GM21737 (cell line): Measurements from ENCODE around the gene ARSD.
"Not testable (repeated sequence)": the region's sequence is repeated elsewhere in the genome, so short reads cannot be mapped to it uniquely, and the experiment has no call there.

Source experiments
- ATAC-seq: cut with Tn5 transposase; IDR thresholded peaks from one replicate; pipeline ENCODE4 v1.9.1; 2021; ENCODE audit warnings: mild to moderate bottlenecking, moderate library complexity; ENCODE audit not compliant: unreplicated experiment

The ARSD gene

GRCh38 chrX:2897690-2898623 is 31.2 kb downstream of the ARSD start:
- not testable (repeated sequence) for ATAC-seq

GRCh38 chrX:2897311-2897689 is 31.8 kb downstream of the ARSD start:
- no peak for ATAC-seq

DNA sequence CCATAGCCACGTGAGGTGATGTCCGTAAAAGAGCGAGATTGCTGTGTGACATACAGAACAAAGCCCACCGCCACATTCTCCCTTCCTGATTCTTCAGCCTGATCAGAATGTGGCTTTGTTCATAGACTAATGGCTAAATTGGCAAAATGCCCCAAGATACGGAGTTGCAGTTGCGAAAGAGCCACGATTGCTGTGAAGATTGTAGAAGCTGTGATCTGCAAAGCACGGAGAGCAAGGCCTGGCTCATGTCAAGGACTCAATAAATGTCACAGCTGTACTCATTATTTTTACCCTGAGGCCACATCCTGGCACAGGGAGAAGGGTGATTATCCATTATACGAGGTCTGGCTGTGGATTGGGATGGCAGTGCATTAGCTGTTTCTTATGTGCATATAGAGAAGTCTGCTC is 34.2 kb downstream of the ARSD start:
- no peak for ATAC-seq

DNA sequence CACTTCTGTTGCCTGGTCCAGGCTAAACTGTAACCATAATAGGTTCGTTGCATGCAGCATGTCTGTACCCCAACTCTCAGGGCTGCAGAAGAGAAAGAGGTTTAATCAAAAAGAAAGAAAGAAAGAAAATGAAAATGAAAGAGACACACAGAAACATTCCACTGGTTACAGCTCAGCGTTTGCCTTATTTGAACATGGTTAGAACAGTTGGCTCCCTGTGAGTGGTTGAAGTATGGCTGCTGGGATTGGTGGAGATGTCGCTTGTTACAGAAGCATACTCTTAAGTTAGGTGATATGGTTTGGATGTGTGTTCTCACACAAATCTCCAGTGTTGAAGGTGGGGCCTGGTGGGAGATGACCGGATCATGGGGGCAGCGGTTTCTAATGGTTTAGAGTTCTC is 36.3 kb downstream of the ARSD start:
- ATAC-seq: no peak

- not testable (repeated sequence) for ATAC-seq
Measured at GRCh38 chrX:2890536-2891460, 38.3 kb downstream of the ARSD start.

GRCh38 chrX:2889706-2890490 is 39.2 kb downstream of the ARSD start:
- ATAC-seq: not testable (repeated sequence)

DNA sequence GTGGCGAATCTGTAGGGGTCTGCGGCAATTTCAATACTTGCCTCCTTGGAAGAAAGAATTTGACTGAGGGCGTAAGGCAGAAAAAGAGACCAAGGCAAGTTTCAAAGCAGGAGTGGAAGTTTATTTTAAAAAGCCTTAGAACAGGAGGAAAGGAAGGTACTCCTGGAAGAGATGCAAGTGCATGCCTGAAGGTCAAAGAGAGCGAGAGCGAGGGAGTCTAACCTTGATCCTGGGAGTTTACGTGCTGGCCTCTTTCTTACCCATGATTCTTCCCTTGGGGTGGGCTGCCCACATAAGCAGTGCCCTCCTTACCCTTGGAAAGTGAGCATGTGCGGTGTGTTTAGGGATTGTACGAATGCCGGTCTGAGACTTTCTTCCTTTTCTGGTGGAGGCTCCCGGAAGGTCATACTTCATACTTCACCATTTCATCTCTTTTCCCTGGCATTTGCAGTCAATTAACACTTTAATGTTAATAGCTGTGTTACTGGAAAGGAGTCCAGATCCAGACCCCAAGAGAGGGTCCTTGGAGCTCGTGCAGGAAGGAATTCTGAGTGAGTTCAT is 40.0 kb downstream of the ARSD start:
- ATAC-seq: no peak

DNA sequence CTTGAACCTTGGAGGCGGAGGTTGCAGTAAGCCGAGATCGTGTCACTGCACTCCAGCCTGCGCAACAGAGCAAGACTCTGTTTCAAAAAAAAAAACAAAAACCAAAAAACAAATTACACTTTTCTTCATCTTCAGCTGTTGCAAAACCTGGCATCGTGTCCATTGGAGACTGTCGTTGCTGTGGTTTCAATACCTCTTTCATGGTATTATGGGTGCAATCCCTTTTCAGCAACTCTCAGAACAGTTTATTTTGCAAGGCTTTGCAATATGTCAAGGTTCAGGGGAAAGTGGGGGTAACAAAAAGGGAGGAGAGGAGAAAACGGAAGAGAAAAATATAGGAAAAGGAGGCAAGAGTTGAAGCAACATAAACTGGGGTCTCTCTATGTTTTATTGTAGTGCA is 40.8 kb downstream of the ARSD start:
- no peak for ATAC-seq

DNA sequence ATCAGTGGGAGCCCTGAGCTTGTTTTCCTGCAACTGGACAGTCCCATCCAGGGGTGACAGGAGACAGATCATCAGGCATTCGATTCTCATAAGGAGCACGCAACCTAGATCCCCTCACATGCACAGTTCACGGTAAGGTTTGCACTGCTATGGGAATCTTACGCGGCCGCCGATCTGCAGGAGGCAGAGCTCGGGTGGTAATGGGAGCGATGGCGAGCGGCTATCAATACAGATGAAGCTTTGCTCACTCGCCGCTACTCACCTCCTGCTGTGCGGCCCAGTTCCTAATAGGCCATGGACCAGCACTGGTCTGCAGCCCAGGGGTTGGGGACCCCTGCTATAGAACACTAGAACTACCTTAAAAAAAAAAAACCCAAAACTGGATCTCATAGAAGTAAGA is 45.4 kb downstream of the ARSD start:
- ATAC-seq: no peak

DNA sequence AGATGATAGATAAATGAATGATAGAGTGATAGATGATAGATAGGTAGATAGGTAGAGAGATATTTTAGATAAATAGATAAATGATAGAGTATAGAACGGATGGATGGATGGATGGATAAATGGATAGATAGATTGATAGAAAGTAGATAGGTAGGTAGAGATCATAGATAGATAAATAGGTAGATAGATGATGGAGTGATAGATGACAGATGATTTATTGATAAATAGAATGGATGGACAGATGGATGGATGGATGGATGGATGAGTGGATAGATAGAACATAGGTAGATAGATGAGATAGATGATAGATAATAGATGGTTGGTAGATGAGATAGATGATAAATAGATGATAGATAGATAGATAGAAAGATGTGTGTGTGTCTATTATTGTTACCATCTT is 49.5 kb downstream of the ARSD start:
- no peak for ATAC-seq

DNA sequence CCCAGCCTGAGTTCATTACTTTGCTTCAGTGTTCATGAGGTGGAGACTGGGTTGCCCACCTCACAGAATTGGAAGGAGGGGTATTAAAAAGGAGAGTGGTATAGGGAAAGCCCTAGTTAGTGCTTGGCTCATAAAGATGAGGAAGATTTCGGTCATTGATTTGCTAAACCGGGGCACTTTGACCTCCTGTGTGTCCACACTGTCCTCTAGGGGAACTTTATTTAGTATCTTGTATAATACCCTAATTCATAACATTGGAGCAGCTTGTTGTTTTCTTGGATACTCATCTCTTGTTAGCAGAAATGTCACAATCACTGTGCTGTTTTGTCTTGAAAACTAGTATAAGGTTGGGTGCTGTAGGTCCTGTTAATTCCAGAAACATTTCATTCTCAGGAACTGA is 50.6 kb downstream of the ARSD start:
- no peak for ATAC-seq

DNA sequence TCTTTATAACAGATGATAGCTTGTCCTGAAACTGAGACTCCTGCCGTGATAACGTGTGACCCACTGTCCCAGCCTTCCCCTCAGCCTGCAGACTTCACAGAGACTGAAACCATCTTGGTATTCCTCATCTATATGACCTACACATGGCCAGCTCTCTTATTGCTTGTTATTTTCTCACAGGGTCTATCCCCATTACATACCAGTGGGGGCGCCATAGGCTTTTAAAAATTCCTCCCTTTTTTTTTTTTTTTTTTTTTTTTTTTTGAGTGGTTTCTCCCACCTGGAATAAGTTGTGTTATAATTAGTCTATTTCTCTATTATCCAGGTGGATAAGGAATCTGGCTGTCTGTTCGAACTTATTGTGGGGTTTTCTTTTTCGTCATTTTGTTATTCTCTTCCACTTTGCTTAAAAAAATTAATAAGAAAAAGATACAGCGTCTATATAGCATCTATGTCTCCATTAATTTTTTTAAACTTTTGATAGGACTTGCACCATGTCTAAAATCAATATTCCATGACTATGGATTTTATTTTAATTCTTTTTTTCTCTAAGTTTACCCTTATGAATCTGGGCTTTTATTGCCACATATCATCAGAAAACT is 53.2 kb downstream of the ARSD start:
- ATAC-seq: no peak

DNA sequence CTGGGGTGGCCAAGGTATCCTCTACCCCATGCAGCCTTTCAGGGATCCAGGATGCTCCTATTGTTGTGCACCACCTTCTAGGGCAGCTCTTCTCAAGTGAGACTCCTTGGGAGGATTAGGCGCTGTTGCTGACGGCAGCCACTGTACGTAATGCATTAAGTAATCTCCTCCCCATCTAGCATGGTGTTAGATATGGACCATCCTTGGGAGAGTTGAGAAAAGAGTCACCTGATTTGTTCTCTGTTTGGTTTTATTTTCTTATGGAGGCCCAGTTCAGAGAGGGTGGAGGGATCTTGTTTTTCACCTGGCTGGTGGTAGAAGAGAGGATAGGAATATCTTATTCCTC is 54.0 kb downstream of the ARSD start:
- no peak for ATAC-seq

DNA sequence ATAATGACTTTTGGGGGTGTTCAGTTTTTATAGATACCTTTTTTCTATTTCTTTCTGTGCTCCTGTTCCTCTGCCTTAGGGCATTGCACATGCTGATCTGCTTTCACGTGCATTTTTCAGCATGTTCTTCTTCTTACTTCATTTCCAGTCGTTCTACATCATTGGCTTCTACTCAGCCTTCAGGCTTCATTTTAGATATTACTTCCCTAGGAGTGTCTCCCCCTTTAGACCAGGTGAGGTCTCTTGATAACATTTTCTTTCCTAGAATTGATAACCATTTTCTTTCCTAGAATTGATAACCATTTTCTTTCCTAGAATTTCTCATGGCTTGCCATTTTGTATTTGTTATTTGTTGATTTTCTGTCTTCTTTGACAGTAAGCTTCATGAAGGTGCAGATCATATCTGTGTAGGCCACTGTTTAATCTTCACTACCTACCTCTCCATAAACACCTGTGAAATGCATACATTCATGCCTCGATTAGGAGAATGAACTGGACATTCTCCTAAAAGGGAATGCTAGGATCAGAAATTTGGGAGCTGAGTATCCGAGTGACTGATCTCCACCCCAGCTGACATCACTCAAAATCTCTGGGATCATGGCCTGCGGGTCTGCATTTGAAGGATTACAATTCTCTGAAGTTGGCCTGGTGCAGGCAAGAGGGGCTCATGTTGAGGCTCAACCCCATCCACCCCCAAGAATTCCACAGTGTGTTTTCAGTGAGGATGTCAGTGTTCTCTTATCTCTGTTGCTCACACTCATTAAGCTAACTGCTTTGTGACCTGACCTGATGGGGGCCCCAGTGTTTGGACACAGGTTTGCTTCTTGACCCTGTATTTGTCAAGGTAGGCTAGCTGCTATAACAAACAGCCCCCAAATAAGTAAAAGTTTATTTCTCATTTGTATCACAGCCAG is 54.7 kb downstream of the ARSD start:
- no peak for ATAC-seq

- no peak for ATAC-seq
Measured at GRCh38 chrX:2872671-2873277, 56.4 kb downstream of the ARSD start.

DNA sequence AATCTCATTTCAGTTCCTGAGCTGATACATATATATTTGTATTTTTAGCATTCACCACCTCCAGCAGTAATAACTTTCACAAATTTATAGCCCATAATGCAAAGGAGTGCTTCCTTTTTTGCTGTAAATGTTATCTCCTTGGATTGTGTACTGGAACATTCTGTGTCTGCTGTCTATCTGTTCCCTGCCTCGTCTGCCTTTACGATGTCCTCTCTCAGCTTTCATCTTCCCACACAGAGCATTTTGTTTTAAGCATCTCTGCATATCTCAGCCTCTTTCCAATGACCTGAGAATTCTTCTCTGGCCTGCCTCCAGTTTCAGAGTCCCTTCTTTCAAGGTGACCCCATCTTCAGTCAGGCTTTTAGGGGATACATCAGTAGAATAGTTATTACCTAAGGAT is 57.3 kb downstream of the ARSD start:
- no peak for ATAC-seq

- ATAC-seq: no peak
Measured at GRCh38 chrX:2870650-2871049, 58.5 kb downstream of the ARSD start.

GRCh38 chrX:2867206-2867605 is 61.9 kb downstream of the ARSD start:
- no peak for ATAC-seq

DNA sequence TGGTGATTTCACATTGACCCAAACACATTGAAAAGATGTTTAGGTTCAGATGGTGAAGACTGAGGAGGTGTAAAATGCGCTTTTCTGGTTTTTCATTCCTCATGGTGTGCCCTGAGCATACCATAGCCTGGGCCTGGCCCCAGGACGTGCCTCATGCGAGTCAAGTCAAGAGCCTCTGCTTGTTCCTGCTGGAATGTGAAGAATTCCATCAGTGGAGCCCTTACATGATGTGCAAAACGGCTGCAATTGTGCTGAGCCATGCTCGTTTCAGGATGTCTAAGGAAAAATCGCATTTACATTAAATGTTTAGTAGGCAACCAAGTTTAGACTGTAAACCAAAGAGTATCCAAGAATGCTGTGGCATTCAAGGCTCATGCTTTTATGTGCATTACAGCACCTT is 65.5 kb downstream of the ARSD start:
- ATAC-seq: no peak
